MM.1S (cell line): Measurements from ENCODE around the gene CNPY1.

ENCODE experiments used
- CTCF ChIP-seq: fragments of 300-600 bp; sonication (generic); IDR thresholded peaks from 2 replicates; pipeline ENCODE4 v1.5.1; 2016; ENCODE audit warnings: antibody characterized with exemption, low read length, mixed read lengths
- EZH2phosphoT487 ChIP-seq: fragments of 300-600 bp; sonication (generic); IDR thresholded peaks from 2 replicates; pipeline ENCODE4 v1.6.1; 2018; ENCODE audit warnings: antibody characterized with exemption, low read length

DNA sequence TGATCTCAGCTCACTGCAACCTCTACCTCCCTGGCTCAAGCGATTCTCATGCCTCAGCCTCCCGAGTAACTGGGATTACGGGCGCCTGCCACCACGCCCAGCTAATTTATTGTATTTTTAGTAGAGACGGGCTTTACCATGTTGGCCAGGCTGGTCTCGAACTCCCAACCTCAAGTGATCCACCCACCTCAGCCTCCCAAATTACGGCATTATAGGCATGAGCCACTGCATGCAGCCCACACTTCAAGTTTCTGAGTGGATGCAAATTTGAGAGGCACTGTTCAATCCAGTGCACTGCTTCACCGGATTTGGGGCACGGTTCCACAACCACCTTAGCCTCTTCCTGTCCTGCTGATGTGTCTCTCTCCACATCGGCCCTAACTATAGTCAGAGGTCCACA is 16.5 kb downstream of the CNPY1 start:
- TF ChIP-seq CTCF (no peak), EZH2phosphoT487 (no peak)
